Heart left ventricle (tissue), 16 donors: Measurements from ENCODE around the gene PLD4. TPM values are rescaled to one million over a fixed set of nuclear protein-coding genes. Genes with fewer than 3 reads are reported as not detected.
A peak's percentile ranks its signal among the peaks of the same experiment; 100 is the strongest.

Experiments
- ATAC-seq, 4 donors: fragments of 200-7000 bp; cut with Tn5 transposase; one replicate each; pipeline ENCODE4 v1.9.1; 2020 to 2022; ENCODE audit warnings: moderate library complexity in 4 of 4, mild to moderate bottlenecking in 3 of 4, moderate number of reproducible peaks in 1 of 4
- DNase-seq, 5 donors: peaks; one replicate each; pipeline ENCODE4 v3.0.0-alpha.2; 2020
- H3K27ac ChIP-seq, 12 donors: fragments of 200-600 bp; sonication (generic) in 4 of 12; one replicate each; pipeline versions ENCODE4 v1.5.0 to v1.8.0; 2016 to 2022; ENCODE audit warnings: mild to moderate bottlenecking in 2 of 12
- H3K27me3 ChIP-seq, 9 donors: fragments of 200-600 bp; sonication (generic) in 2 of 9; one replicate each; pipeline versions ENCODE4 v1.5.1 to v1.8.0; 2016 to 2022; ENCODE audit warnings: mild to moderate bottlenecking in 3 of 9
- H3K36me3 ChIP-seq, 9 donors: fragments of 200-600 bp; sonication (generic) in 2 of 9; one replicate each; pipeline versions ENCODE4 v1.5.0 to v1.8.0; 2018 to 2022; ENCODE audit warnings: mild to moderate bottlenecking in 2 of 9
- H3K4me1 ChIP-seq, 12 donors: fragments of 200-600 bp; sonication (generic) in 4 of 12; one replicate each; pipeline versions ENCODE4 v1.5.0 to v1.8.0; 2016 to 2022; ENCODE audit warnings: mild to moderate bottlenecking in 3 of 12
- H3K4me3 ChIP-seq, 12 donors: fragments of 200-600 bp; sonication (generic) in 4 of 12; one replicate each; pipeline versions ENCODE4 v1.5.0 to v1.8.0; 2017 to 2022; ENCODE audit warnings: mild to moderate bottlenecking in 9 of 12, moderate library complexity in 4 of 12
- H3K9me3 ChIP-seq, 12 donors: fragments of 200-600 bp; sonication (generic) in 4 of 12; one replicate each; pipeline versions ENCODE4 v1.5.0 to v1.8.0; 2016 to 2022; ENCODE audit warnings: mild to moderate bottlenecking in 1 of 12
- POLR2A ChIP-seq, 2 donors: fragments of 450-650 bp; IDR thresholded peaks; one replicate each; pipeline ENCODE4 v1.6.1; 2017; ENCODE audit warnings: antibody characterized with exemption in 2 of 2, mild to moderate bottlenecking in 2 of 2, moderate library complexity in 2 of 2
- WGBS, 4 donors: extraction: QIAGEN DNeasy Blood & Tissue Kit in 2 of 4; methylation state at CpG; one replicate each; pipeline versions ENCODE4 v1.1.5 to v1.1.7; 2013 to 2018; 5-methylcytosine and 5-hydroxymethylcytosine counted together
- intact Hi-C, 10 donors: fragments of 100-400 bp; cut with DNase I; formaldehyde crosslinking; loops; one replicate each; pipeline versions ENCODE4 v1.11.1 to v1.14.2; 2022
- polyA plus RNA-seq, 2 donors: library from polyadenylated mRNA; stranded (reverse); fragments of 200-250 nt; gene quantifications; one replicate each; pipeline ENCODE4 v1.2.3, GENCODE V29; 2013
- total RNA-seq, 9 donors: library from RNA; depleted of rRNA in 2 of 9; stranded (reverse); fragments of >200 nt in 2 of 9; fragmentation: NEBNext Ultra II Directional in 3 of 9; extraction: Animal tissue kit (Norgen Biotek cat#: 25700) in 3 of 9; gene quantifications; one replicate each; pipeline versions ENCODE4 v1.1.0 to v1.2.4, GENCODE V29; 2016 to 2023
- TF ChIP-seq, protein P1 (sequence below), 12 donors: fragments of 200-600 bp; sonication (generic) in 4 of 12; IDR thresholded peaks; one replicate each; pipeline versions ENCODE4 v1.5.0 to v1.8.0; 2018 to 2022; ENCODE audit warnings: antibody characterized with exemption in 12 of 12, mild to moderate bottlenecking in 5 of 12
- donor health status: ischemic (EF 13 %, LVEDD 7.1; RV severe dilation, severe dysfunction).
- donor health status: healthy with polysubstance abuse.
- donor health status: DM: no; HTN: yes; CAD: no.
- donor health status: DM: no; HTN: no; CAD: no.
- donor health status: ischemic (EF 25% LVEDD 6.9; RV normal size, moderate dysfunction).
- donor health status: ischemic (EF 25% LVEDD 5.7; RV mildly dilated, moderate dysfunction).
- donor health status: healthy.
- donor health status: DM: yes; HTN: yes; CAD: no.
- donor health status: ischemic (EF 35%, LVEDD 5.7; RV mildly dilated, moderate dysfunction).
- donor health status: nonischemic (EF 11% LVEDD 7.7; RV severe dilation, severe dysfunction).
- donor health status: DM: yes; HTN: yes; CAD: no.
- donor health status: PGD.
- donor health status: ischemic (EF 29% LVEDD 5.4; RV normal size, mild dysfunction).
- donor health status: nonischemic (EF 23%, LVEDD 6.1; RV moderate dilation, normal function).

The PLD4 gene
- total and polyA plus RNA-seq, 11 donors = 0.12 to 1.5 (median 0.33) TPM; not detected in 5

DNA sequence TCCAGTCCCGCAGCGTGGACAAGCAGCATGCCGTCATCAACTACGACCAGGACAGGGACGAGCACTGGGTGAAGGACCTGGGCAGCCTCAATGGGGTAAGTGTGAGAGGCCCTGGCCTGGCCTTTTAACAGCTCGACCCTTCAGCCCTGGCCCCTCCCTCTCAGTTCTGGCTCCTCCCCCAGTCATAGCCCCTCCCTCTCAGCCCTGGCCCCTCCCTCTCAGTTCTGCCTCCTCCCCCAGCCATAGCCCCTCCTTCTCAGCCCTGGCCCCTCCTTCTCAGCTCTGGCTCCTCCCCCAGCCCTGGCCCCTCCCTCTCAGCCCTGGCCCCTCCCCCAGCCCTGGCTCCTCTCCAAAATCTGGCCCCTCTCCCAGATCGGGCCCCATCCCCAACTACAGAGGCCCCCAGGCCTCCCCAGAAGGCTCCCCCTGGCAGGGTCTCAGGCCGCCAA lies 48.4 kb upstream of the PLD4 start:
- Histone ChIP-seq H3K4me3 (no peak overlapping the region), H3K9me3 (no peaks in the 10 kb centered on the region), H3K4me1 (peaks cover 0 to 13% (median 4%) of the 10 kb centered on the region in 12 donors), H3K27me3 (no peaks in the 10 kb centered on the region), H3K27ac (no peak overlapping the region), H3K36me3 (peaks cover 0 to 19% (median 4%) of the 10 kb centered on the region in 9 donors)
- intact Hi-C loops = no loop called here
- DNase-seq (peak in 3 of 5 donors; percentile 13 to 44 (median 31)), ATAC-seq (peak in 2 of 4 donors; percentile 3 to 40)
- TF ChIP-seq, protein P1, sequence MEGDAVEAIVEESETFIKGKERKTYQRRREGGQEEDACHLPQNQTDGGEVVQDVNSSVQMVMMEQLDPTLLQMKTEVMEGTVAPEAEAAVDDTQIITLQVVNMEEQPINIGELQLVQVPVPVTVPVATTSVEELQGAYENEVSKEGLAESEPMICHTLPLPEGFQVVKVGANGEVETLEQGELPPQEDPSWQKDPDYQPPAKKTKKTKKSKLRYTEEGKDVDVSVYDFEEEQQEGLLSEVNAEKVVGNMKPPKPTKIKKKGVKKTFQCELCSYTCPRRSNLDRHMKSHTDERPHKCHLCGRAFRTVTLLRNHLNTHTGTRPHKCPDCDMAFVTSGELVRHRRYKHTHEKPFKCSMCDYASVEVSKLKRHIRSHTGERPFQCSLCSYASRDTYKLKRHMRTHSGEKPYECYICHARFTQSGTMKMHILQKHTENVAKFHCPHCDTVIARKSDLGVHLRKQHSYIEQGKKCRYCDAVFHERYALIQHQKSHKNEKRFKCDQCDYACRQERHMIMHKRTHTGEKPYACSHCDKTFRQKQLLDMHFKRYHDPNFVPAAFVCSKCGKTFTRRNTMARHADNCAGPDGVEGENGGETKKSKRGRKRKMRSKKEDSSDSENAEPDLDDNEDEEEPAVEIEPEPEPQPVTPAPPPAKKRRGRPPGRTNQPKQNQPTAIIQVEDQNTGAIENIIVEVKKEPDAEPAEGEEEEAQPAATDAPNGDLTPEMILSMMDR (IDR thresholded peaks at IDR 0.05) = no peak
- TF ChIP-seq POLR2A (IDR thresholded peaks at IDR 0.05) = no peak
- 87 to 93% (median 90%) methylated on average over 8 of the region's 8 CpGs for WGBS, 4 donors

DNA sequence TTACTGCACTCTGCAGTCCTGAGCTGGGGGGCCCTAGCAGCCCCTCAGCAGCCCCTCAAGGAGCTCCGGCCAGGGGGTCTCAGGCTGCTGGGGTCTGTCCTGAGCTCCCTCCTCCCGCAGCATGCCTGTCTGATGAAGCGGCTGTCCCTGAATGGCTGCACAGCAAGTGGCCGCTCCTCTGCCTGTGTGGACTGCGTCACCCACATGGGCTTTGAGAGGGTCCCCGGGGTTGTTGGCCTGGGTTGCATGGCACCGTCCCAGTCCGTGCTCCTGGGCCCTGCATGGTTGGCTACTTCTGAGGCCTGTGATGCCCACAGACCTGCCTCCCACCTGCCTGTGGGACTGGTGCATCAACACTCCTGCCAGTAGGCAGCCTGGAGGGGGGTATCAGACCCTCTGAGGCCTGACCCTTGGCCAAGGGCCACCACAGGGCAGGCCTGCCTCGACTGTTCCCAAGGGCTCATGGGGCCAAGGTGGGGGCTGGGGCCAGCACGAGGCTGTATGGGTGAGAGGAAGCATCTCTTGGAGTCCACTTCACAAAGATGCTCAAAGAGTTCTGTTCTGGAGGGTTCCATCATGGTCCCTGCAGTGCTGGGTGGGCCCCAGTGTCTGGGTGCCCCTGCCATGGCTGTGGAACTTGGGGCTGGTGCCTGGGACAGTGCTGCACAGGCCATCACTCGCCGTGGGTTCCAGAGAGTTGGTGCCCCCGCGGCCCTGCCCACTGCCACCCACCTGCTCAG lies 47.4 kb upstream of the PLD4 start:
- intact Hi-C loops = no loop called here
- H3K36me3 ChIP-seq = peaks cover 0 to 19% (median 4%) of the 10 kb centered on the region in 9 donors
- TF ChIP-seq, protein P1 (IDR thresholded peaks at IDR 0.05) = no peak
- TF ChIP-seq POLR2A (IDR thresholded peaks at IDR 0.05) = no peak
- 84 to 91% (median 87%) methylated on average over 4 to 14 of the region's 14 CpGs for WGBS, 4 donors
- DNase-seq (peak in 3 of 5 donors; percentile 5 to 46 (median 27)), ATAC-seq (no peak)
- H3K9me3 ChIP-seq = no peaks in the 10 kb centered on the region
- no peaks in the 10 kb centered on the region for H3K27me3 ChIP-seq
- no peak overlapping the region for H3K4me3 ChIP-seq
- peaks cover 0 to 21% (median 4%) of the 10 kb centered on the region in 12 donors for H3K4me1 ChIP-seq
- H3K27ac ChIP-seq = no peak overlapping the region

DNA sequence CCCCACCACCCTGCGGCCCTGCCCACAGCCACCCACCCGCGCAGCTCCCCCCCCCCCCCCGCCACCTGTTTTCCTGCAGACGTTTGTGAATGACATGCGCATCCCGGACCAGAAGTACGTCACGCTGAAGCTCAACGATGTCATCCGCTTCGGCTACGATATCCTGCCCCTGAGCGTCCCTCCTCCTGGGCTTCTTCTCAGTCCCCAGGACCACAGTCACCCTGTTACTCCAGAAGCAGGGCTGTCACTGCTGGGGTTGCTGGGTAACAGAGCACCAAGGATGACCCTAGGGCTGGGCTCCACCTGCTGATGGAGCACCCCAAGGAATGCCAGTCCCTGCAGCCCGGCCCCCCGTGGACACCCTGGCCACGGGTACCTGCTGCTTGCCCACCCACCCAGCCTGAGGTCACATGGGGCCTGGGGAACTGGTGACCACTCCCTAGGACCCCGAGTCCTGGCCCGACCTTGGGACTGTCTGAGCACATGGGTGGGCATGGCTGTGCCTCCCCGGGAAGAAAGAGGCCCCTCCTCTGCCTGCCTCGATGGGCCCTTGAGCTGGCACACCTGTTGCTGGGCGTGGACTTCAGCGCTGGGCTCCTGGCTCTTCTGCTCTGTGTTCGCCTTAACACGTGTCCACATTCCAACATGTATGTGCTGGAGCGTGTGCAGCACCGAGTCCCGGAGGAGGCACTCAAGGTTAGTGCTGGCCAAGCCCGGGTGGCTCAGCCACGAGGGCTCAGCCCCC lies 46.7 kb upstream of the PLD4 start:
- no peak overlapping the region for H3K27ac ChIP-seq
- H3K9me3 ChIP-seq = no peaks in the 10 kb centered on the region
- WGBS, 4 donors = 71 to 91% (median 79%) methylated on average over 23 to 30 of the region's 30 CpGs
- TF ChIP-seq, protein P1 (IDR thresholded peaks at IDR 0.05) = no peak
- no peak for TF ChIP-seq POLR2A (IDR thresholded peaks at IDR 0.05)
- peaks cover 0 to 21% (median 0%) of the 10 kb centered on the region in 12 donors for H3K4me1 ChIP-seq
- DNase-seq (peak in 3 of 5 donors; percentile 4 to 65 (median 19)), ATAC-seq (no peak)
- no peak overlapping the region for H3K4me3 ChIP-seq
- intact Hi-C loops = no loop called here
- H3K27me3 ChIP-seq = no peaks in the 10 kb centered on the region
- H3K36me3 ChIP-seq = peaks cover 0 to 19% (median 4%) of the 10 kb centered on the region in 9 donors

DNA sequence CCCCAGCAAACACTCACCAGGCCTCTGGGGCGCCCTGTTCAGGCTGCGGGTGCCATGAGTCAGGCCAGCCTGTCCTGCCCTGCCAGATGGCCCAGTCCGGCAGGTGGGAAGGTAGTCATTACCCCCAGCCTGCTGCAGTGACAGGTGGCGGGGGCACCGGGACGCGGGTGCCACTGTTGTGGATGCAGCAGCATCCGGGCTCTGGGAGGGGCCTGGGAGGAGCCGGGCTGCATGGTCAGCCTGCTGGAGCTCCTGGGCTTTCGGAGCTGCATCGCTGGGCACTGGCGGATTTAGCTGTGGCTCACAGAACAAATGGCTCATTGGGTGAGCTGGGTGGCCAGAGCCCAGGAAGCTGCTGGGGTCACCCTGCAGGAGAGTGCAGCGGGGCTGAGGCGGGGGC lies 46.1 kb upstream of the PLD4 start:
- intact Hi-C loops = no loop called here
- DNase-seq (peak in 3 of 5 donors; percentile 4 to 36 (median 20)), ATAC-seq (no peak)
- H3K27ac ChIP-seq = no peak overlapping the region
- H3K4me1 ChIP-seq = peaks cover 0 to 21% (median 0%) of the 10 kb centered on the region in 12 donors
- H3K36me3 ChIP-seq = peaks cover 0 to 24% (median 6%) of the 10 kb centered on the region in 9 donors
- no peaks in the 10 kb centered on the region for H3K27me3 ChIP-seq
- TF ChIP-seq POLR2A (IDR thresholded peaks at IDR 0.05) = no peak
- TF ChIP-seq, protein P1 (IDR thresholded peaks at IDR 0.05) = no peak
- H3K9me3 ChIP-seq = no peaks in the 10 kb centered on the region
- H3K4me3 ChIP-seq = no peak overlapping the region
- 92 to 97% (median 94%) methylated on average over 12 to 14 of the region's 14 CpGs for WGBS, 4 donors
